Bronchial epithelial cell (primary cell): ENCODE measurements around the gene AMOTL2. TPM values are rescaled to one million over a fixed set of nuclear protein-coding genes. Genes with fewer than 3 reads are reported as not detected.

ENCODE experiments used
- DNase-seq: peaks from one replicate; pipeline ENCODE4 v3.0.0-alpha.2; 2010; ENCODE audit warnings: low read depth
- FAIRE-seq: peaks from 2 replicates; lab custom pipeline; 2011; peaks lifted over from hg19 to GRCh38; lab: Jason Lieb, UNC
- H3K27me3 ChIP-seq: 2 replicates; pipeline ENCODE4 v1.5.1; 2011; ENCODE audit warnings: low read length; ENCODE audit not compliant: control insufficient read depth, insufficient read depth
- H3K36me3 ChIP-seq: 2 replicates; pipeline ENCODE4 v1.5.1; 2011; ENCODE audit warnings: low read length; ENCODE audit not compliant: control insufficient read depth, insufficient read depth
- H3K4me3 ChIP-seq: 2 replicates; pipeline ENCODE4 v1.5.1; 2011; ENCODE audit warnings: mild to moderate bottlenecking, low read depth, low read length, control low read depth
- total RNA-seq: library from RNA; depleted of rRNA; stranded (reverse); fragments of >200 nt; gene quantifications from 2 replicates; pipeline ENCODE4 v1.2.1, GENCODE V29; 2014
- TF ChIP-seq, protein P1 (sequence below): IDR thresholded peaks from 2 replicates; pipeline ENCODE4 v1.5.1; 2011; ENCODE audit warnings: mild to moderate bottlenecking, moderate library complexity, low read length, control low read depth, inconsistent platforms; ENCODE audit not compliant: insufficient read depth, severe bottlenecking

Gene AMOTL2
- total RNA-seq, 1 donor from 2014 or later, result 54.2 TPM

DNA sequence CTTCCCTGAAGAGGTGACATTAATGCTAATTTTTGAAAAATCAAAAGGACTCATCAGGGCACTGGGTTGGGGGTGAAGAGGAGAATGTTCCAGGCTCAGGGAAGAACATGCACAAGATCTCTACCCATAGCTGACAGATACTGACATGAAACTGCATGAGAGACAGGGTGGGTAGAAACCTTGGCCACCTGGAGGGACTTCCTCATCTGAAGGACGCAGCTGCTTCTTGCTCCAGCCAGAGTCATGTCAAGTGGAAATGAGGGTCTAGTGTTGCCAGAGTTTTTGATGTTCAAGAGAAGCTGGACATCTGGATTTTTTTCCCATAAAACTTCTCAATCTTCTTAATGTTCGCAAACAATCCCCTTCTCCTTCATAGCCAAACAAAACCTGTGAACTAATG lies 29.7 kb downstream of the AMOTL2 start:
- DNase-seq, result no peak
- FAIRE-seq, result peak; percentile 80
- TF ChIP-seq, protein P1, sequence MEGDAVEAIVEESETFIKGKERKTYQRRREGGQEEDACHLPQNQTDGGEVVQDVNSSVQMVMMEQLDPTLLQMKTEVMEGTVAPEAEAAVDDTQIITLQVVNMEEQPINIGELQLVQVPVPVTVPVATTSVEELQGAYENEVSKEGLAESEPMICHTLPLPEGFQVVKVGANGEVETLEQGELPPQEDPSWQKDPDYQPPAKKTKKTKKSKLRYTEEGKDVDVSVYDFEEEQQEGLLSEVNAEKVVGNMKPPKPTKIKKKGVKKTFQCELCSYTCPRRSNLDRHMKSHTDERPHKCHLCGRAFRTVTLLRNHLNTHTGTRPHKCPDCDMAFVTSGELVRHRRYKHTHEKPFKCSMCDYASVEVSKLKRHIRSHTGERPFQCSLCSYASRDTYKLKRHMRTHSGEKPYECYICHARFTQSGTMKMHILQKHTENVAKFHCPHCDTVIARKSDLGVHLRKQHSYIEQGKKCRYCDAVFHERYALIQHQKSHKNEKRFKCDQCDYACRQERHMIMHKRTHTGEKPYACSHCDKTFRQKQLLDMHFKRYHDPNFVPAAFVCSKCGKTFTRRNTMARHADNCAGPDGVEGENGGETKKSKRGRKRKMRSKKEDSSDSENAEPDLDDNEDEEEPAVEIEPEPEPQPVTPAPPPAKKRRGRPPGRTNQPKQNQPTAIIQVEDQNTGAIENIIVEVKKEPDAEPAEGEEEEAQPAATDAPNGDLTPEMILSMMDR, result no peak
- Histone ChIP-seq H3K27me3 (no peaks in the 10 kb centered on the region), H3K36me3 (no peaks in the 10 kb centered on the region), H3K4me3 (no peak overlapping the region)

DNA sequence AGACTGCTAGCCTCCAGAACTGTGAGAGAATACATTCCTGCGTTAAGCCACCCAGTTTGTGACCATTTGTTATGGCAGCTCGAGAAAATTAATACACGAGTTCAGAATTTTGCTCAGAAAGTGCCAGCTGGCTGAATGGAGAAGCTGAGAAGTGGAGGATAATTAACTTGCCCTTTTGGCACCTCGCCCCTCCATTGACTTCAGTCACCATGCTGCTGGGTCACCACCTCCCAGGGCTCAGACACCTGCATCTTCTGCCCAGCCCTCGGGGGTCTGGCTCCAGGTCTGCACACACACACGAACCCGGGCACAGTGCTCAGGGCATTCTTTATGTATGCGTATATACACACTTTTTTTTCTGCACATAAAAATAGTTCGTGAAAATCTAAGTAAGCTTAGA lies 32.0 kb downstream of the AMOTL2 start:
- DNase-seq (no peak), FAIRE-seq (no peak)
- TF ChIP-seq, protein P1, result no peak

DNA sequence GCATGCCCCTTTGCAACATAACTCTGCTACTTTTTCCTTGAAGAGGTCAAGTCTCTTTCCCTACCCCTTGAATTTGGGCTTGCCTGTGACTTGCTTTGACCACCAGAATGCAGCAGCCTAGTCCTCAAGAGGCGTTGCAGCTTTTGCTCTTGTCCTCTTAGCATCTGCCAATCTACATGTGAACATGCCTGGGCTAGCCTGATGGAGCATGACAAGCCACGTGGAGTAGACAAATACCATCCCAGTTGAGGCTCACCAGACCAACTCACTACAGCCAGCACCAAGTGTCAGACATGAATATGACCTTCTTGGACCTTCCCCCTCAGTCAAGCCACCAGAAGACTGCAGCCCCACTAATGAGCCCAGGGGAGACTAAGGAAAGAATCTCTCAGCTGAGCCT lies 32.9 kb downstream of the AMOTL2 start:
- Histone ChIP-seq H3K36me3 (no peaks in the 10 kb centered on the region), H3K4me3 (no peak overlapping the region), H3K27me3 (no peaks in the 10 kb centered on the region)
- DNase-seq (peak; percentile 63), FAIRE-seq (peak; percentile 36)
- TF ChIP-seq, protein P1, result no peak

More for the DNA sequence above, 32.0 kb downstream of the AMOTL2 start:
- Histone ChIP-seq H3K4me3 (no peak overlapping the region), H3K27me3 (no peaks in the 10 kb centered on the region), H3K36me3 (no peaks in the 10 kb centered on the region)

DNA sequence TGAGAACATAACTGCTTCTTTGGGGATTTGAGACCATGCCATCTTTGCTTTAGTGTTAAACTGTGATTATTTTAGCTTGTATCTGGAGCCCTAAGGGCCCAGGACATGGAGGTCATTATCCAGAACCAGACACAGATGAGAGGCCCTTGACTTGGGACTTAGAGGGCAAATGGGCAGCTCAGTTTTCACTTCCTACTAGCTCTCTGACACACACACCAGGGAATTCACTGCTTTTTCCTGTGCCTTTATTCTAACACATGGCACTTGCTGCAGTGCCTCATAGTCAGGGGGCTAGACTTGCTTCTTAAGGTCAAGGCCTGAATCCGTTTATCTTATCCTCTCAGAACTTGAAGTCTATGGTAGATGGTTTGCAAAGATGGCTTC lies 33.3 kb downstream of the AMOTL2 start:
- FAIRE-seq (no peak), DNase-seq (no peak)
- TF ChIP-seq, protein P1, result no peak
- H3K36me3 ChIP-seq, result no peaks in the 10 kb centered on the region
- H3K27me3 ChIP-seq, result no peaks in the 10 kb centered on the region
- no peak overlapping the region for H3K4me3 ChIP-seq

DNA sequence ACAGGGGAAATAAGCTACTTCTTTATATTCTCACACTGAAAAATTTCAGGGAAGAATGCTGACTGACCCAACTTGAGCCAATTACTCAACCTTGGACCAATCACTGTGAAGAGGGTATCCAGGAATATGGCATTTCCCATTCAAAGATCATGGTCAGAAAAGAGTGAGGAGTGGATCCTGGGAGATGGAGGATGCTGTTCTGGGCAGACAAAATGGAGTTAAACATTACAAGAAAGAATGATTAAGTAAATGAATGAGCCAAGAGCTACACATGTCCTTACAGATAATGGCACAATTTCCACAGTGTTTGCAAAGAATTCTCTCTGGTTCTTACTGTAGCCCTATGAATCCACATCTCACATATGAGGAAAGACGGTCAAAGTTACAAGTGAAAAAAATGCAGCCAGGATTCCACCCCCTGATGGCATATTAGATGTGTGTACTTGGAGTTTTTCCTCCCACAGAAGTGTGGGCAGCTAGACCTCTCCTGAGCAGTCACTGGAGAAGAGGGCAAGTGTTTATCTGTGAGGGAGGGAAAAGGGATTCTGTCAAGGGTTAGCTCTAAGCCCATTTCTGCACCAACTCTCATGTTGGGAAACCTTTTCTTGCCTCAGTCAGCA lies 33.8 kb downstream of the AMOTL2 start:
- Histone ChIP-seq H3K27me3 (no peaks in the 10 kb centered on the region), H3K4me3 (no peak overlapping the region), H3K36me3 (no peaks in the 10 kb centered on the region)
- TF ChIP-seq, protein P1, result no peak
- DNase-seq (no peak), FAIRE-seq (no peak)

DNA sequence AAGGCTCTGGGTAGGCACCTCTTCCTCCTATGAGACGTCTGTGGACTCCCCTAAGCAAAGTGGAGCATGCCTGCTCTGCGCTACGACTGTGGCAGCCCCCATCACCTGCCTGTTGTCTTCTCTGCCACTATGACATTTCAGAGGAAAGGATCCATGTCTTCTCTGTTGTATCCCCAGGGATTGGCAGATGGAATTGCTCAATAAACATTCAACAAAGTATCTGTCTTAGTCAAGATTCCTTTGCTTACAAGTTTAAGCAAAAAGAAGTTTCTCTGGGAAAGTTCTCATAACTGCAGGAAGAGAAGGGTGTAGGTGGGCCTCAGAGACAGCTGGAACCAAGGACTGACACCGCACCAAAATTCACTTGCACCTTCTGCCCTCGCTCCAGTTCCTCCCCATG lies 34.3 kb downstream of the AMOTL2 start:
- Histone ChIP-seq H3K4me3 (no peak overlapping the region), H3K27me3 (no peaks in the 10 kb centered on the region), H3K36me3 (no peaks in the 10 kb centered on the region)
- no peak for DNase-seq
- TF ChIP-seq, protein P1, result no peak
- no peak for FAIRE-seq
